ENCODE data around the gene A1CF.
"Not testable (repeated sequence)": the region's sequence is repeated elsewhere in the genome, so short reads cannot be mapped to it uniquely, and the experiment has no call there.

Gene A1CF

GRCh38 chr10:50796693-50797092 lies 88.7 kb downstream of the A1CF start:
- no peak overlapping the region for H3K4me3 ChIP-seq (ENCODE audit: low read depth in 1 of 2, low read length in 2 of 2)
- no peaks in the 10 kb centered on the region for H3K36me3 ChIP-seq (ENCODE audit: control insufficient read depth in 1 of 2, insufficient read depth in 2 of 2, low read length in 2 of 2)
- H3K9ac ChIP-seq (ENCODE audit: low read depth in 1 of 2, low read length in 2 of 2), result no peak overlapping the region
- no peak overlapping the region for H3K27ac ChIP-seq (ENCODE audit: low read depth, low read length)
- H3K9me3 ChIP-seq (ENCODE audit: control insufficient read depth in 1 of 2, low read length in 2 of 2), result no peaks in the 10 kb centered on the region
- H3K4me1 ChIP-seq (ENCODE audit: control insufficient read depth in 1 of 2, insufficient read depth in 2 of 2, low read length in 2 of 2), result no peaks in the 10 kb centered on the region
- H3K27me3 ChIP-seq (ENCODE audit: control insufficient read depth in 1 of 2, insufficient read depth in 2 of 2, low read length in 2 of 2), result no peaks in the 10 kb centered on the region

GRCh38 chr10:50794490-50794889 lies 90.9 kb downstream of the A1CF start:
- Histone ChIP-seq H3K36me3 (ENCODE audit: control insufficient read depth in 1 of 2, insufficient read depth in 2 of 2, low read length in 2 of 2) (no peaks in the 10 kb centered on the region), H3K9ac (ENCODE audit: low read depth in 1 of 2, low read length in 2 of 2) (no peak overlapping the region), H3K9me3 (ENCODE audit: control insufficient read depth in 1 of 2, low read length in 2 of 2) (no peaks in the 10 kb centered on the region), H3K27me3 (ENCODE audit: control insufficient read depth in 1 of 2, insufficient read depth in 2 of 2, low read length in 2 of 2) (no peaks in the 10 kb centered on the region), H3K27ac (ENCODE audit: low read depth, low read length) (no peak overlapping the region), H3K4me3 (ENCODE audit: low read depth in 1 of 2, low read length in 2 of 2) (no peak overlapping the region), H3K4me1 (ENCODE audit: control insufficient read depth in 1 of 2, insufficient read depth in 2 of 2, low read length in 2 of 2) (no peaks in the 10 kb centered on the region)

GRCh38 chr10:50788951-50789945 lies 96.2 kb downstream of the A1CF start:
- H3K27ac ChIP-seq (ENCODE audit: low read depth, low read length), result no peak overlapping the region

GRCh38 chr10:50787962-50788361 lies 97.5 kb downstream of the A1CF start:
- not testable (repeated sequence) for H3K27me3 ChIP-seq (ENCODE audit: control insufficient read depth in 1 of 2, insufficient read depth in 2 of 2, low read length in 2 of 2); H3K9ac ChIP-seq (ENCODE audit: low read depth in 1 of 2, low read length in 2 of 2); H3K4me1 ChIP-seq (ENCODE audit: control insufficient read depth in 1 of 2, insufficient read depth in 2 of 2, low read length in 2 of 2); H3K27ac ChIP-seq (ENCODE audit: low read depth, low read length); H3K36me3 ChIP-seq (ENCODE audit: control insufficient read depth in 1 of 2, insufficient read depth in 2 of 2, low read length in 2 of 2); H3K9me3 ChIP-seq (ENCODE audit: control insufficient read depth in 1 of 2, low read length in 2 of 2); H3K4me3 ChIP-seq (ENCODE audit: low read depth in 1 of 2, low read length in 2 of 2)

More at GRCh38 chr10:50788951-50789945, 96.2 kb downstream of the A1CF start:
- H3K36me3 ChIP-seq (ENCODE audit: control insufficient read depth in 1 of 2, insufficient read depth in 2 of 2, low read length in 2 of 2), result no peaks in the 10 kb centered on the region
- H3K4me1 ChIP-seq (ENCODE audit: control insufficient read depth in 1 of 2, insufficient read depth in 2 of 2, low read length in 2 of 2), result no peaks in the 10 kb centered on the region
- no peak overlapping the region for H3K4me3 ChIP-seq (ENCODE audit: low read depth in 1 of 2, low read length in 2 of 2)
- H3K9me3 ChIP-seq (ENCODE audit: control insufficient read depth in 1 of 2, low read length in 2 of 2), result no peaks in the 10 kb centered on the region
- no peaks in the 10 kb centered on the region for H3K27me3 ChIP-seq (ENCODE audit: control insufficient read depth in 1 of 2, insufficient read depth in 2 of 2, low read length in 2 of 2)
- no peak overlapping the region for H3K9ac ChIP-seq (ENCODE audit: low read depth in 1 of 2, low read length in 2 of 2)

- H3K9ac ChIP-seq (ENCODE audit: low read depth in 1 of 2, low read length in 2 of 2); H3K27me3 ChIP-seq (ENCODE audit: control insufficient read depth in 1 of 2, insufficient read depth in 2 of 2, low read length in 2 of 2); H3K4me3 ChIP-seq (ENCODE audit: low read depth in 1 of 2, low read length in 2 of 2); H3K4me1 ChIP-seq (ENCODE audit: control insufficient read depth in 1 of 2, insufficient read depth in 2 of 2, low read length in 2 of 2); H3K9me3 ChIP-seq (ENCODE audit: control insufficient read depth in 1 of 2, low read length in 2 of 2); H3K27ac ChIP-seq (ENCODE audit: low read depth, low read length); H3K36me3 ChIP-seq (ENCODE audit: control insufficient read depth in 1 of 2, insufficient read depth in 2 of 2, low read length in 2 of 2): not testable (repeated sequence)
Measured at GRCh38 chr10:50782017-50782416, 103.4 kb downstream of the A1CF start.

GRCh38 chr10:50780036-50780435 lies 105.4 kb downstream of the A1CF start:
- not testable (repeated sequence) for H3K27ac ChIP-seq (ENCODE audit: low read depth, low read length); H3K36me3 ChIP-seq (ENCODE audit: control insufficient read depth in 1 of 2, insufficient read depth in 2 of 2, low read length in 2 of 2); H3K4me3 ChIP-seq (ENCODE audit: low read depth in 1 of 2, low read length in 2 of 2); H3K9ac ChIP-seq (ENCODE audit: low read depth in 1 of 2, low read length in 2 of 2); H3K4me1 ChIP-seq (ENCODE audit: control insufficient read depth in 1 of 2, insufficient read depth in 2 of 2, low read length in 2 of 2); H3K27me3 ChIP-seq (ENCODE audit: control insufficient read depth in 1 of 2, insufficient read depth in 2 of 2, low read length in 2 of 2); H3K9me3 ChIP-seq (ENCODE audit: control insufficient read depth in 1 of 2, low read length in 2 of 2)

- H3K9ac ChIP-seq (ENCODE audit: low read depth in 1 of 2, low read length in 2 of 2); H3K36me3 ChIP-seq (ENCODE audit: control insufficient read depth in 1 of 2, insufficient read depth in 2 of 2, low read length in 2 of 2); H3K27ac ChIP-seq (ENCODE audit: low read depth, low read length); H3K9me3 ChIP-seq (ENCODE audit: control insufficient read depth in 1 of 2, low read length in 2 of 2); H3K4me3 ChIP-seq (ENCODE audit: low read depth in 1 of 2, low read length in 2 of 2); H3K27me3 ChIP-seq (ENCODE audit: control insufficient read depth in 1 of 2, insufficient read depth in 2 of 2, low read length in 2 of 2); H3K4me1 ChIP-seq (ENCODE audit: control insufficient read depth in 1 of 2, insufficient read depth in 2 of 2, low read length in 2 of 2): not testable (repeated sequence)
Measured at GRCh38 chr10:50774868-50775267, 110.6 kb downstream of the A1CF start.

GRCh38 chr10:50772042-50772441 lies 113.4 kb downstream of the A1CF start:
- H3K4me1 ChIP-seq (ENCODE audit: control insufficient read depth in 1 of 2, insufficient read depth in 2 of 2, low read length in 2 of 2); H3K36me3 ChIP-seq (ENCODE audit: control insufficient read depth in 1 of 2, insufficient read depth in 2 of 2, low read length in 2 of 2); H3K9me3 ChIP-seq (ENCODE audit: control insufficient read depth in 1 of 2, low read length in 2 of 2); H3K4me3 ChIP-seq (ENCODE audit: low read depth in 1 of 2, low read length in 2 of 2); H3K27me3 ChIP-seq (ENCODE audit: control insufficient read depth in 1 of 2, insufficient read depth in 2 of 2, low read length in 2 of 2); H3K27ac ChIP-seq (ENCODE audit: low read depth, low read length); H3K9ac ChIP-seq (ENCODE audit: low read depth in 1 of 2, low read length in 2 of 2): not testable (repeated sequence)

GRCh38 chr10:50766774-50767513 lies 118.5 kb downstream of the A1CF start:
- H3K4me3 ChIP-seq (ENCODE audit: low read depth in 1 of 2, low read length in 2 of 2); H3K9me3 ChIP-seq (ENCODE audit: control insufficient read depth in 1 of 2, low read length in 2 of 2); H3K27ac ChIP-seq (ENCODE audit: low read depth, low read length); H3K36me3 ChIP-seq (ENCODE audit: control insufficient read depth in 1 of 2, insufficient read depth in 2 of 2, low read length in 2 of 2); H3K9ac ChIP-seq (ENCODE audit: low read depth in 1 of 2, low read length in 2 of 2); H3K27me3 ChIP-seq (ENCODE audit: control insufficient read depth in 1 of 2, insufficient read depth in 2 of 2, low read length in 2 of 2); H3K4me1 ChIP-seq (ENCODE audit: control insufficient read depth in 1 of 2, insufficient read depth in 2 of 2, low read length in 2 of 2): not testable (repeated sequence)
